Hematopoietic multipotent progenitor cell treated with erythropoietin and hydrocortisone succinate and interleukin-3 and kit ligand, for 8 days (in vitro differentiated cells): ENCODE measurements around the gene ADAMTS6.
"Not testable (repeated sequence)": the region's sequence is repeated elsewhere in the genome, so short reads cannot be mapped to it uniquely, and the experiment has no call there.

Experiments
- DNase-seq: peaks from one replicate; pipeline ENCODE4 v3.0.0-alpha.2; 2015

ADAMTS6 gene

GRCh38 chr5:65481635-65482295 is at the start of gene ADAMTS6:
Gene ADAMTS6 (minus strand): TSS chr5:65481920. CDS start chr5:65473673, 8,247 bp downstream.
- peak; percentile 90 for DNase-seq

GRCh38 chr5:65530904-65531303 is 49.2 kb upstream of the ADAMTS6 start:
- DNase-seq = no peak

- DNase-seq = no peak
These were observed 44.0 kb upstream of the ADAMTS6 start for GRCh38 chr5:65525726-65526125.

GRCh38 chr5:65512170-65512937 is 30.6 kb upstream of the ADAMTS6 start:
- DNase-seq = no peak

- DNase-seq = no peak
These were observed 27.3 kb upstream of the ADAMTS6 start for GRCh38 chr5:65508978-65509377.

- no peak for DNase-seq
These were observed 25.2 kb upstream of the ADAMTS6 start for GRCh38 chr5:65506961-65507360.

GRCh38 chr5:65489119-65489518 is 7.4 kb upstream of the ADAMTS6 start:
- DNase-seq = no peak

GRCh38 chr5:65488038-65488687 is 6.4 kb upstream of the ADAMTS6 start:
- DNase-seq = peak; percentile 20

- not testable (repeated sequence) for DNase-seq
These were observed 5.1 kb upstream of the ADAMTS6 start for GRCh38 chr5:65486803-65487202.

- DNase-seq = no peak
These were observed 3.7 kb upstream of the ADAMTS6 start for GRCh38 chr5:65485405-65485804.

- peak; percentile 79 for DNase-seq
These were observed 2.0 kb upstream of the ADAMTS6 start for GRCh38 chr5:65483546-65484346.

GRCh38 chr5:65482736-65483545 is 1.2 kb upstream of the ADAMTS6 start:
- DNase-seq = peak; percentile 49

GRCh38 chr5:65482296-65482735 is 596 bp upstream of the ADAMTS6 start:
- DNase-seq = peak; percentile 46

GRCh38 chr5:65481171-65481581 is 544 bp downstream of the ADAMTS6 start:
- DNase-seq = no peak

GRCh38 chr5:65480306-65480865 is 1.3 kb downstream of the ADAMTS6 start:
- peak; percentile 67 for DNase-seq

GRCh38 chr5:65479527-65479926 is 2.2 kb downstream of the ADAMTS6 start:
- DNase-seq = no peak

- DNase-seq = no peak
These were observed 3.4 kb downstream of the ADAMTS6 start for GRCh38 chr5:65478336-65478735.

- DNase-seq = no peak
These were observed 5.8 kb downstream of the ADAMTS6 start for GRCh38 chr5:65475895-65476294.

GRCh38 chr5:65475336-65475735 is 6.4 kb downstream of the ADAMTS6 start:
- DNase-seq = no peak

- no peak for DNase-seq
These were observed 7.5 kb downstream of the ADAMTS6 start for GRCh38 chr5:65474130-65474711.

- no peak for DNase-seq
These were observed 13.1 kb downstream of the ADAMTS6 start for GRCh38 chr5:65468633-65469032.
